ENCODE measurements around the gene SENP3.

The SENP3 gene

GRCh38 chr17:7561589-7562207, at the start of gene SENP3:
Gene SENP3 (plus strand): TSS chr17:7561919. CDS start chr17:7563077, 1,158 bp downstream.
- peak; percentile 99 for DNase-seq (ENCODE audit: low spot score)

GRCh38 chr17:7512105-7512504, 49.6 kb upstream of the SENP3 start:
- DNase-seq (ENCODE audit: low spot score), result no peak

GRCh38 chr17:7512824-7513540, 48.7 kb upstream of the SENP3 start:
- no peak for DNase-seq (ENCODE audit: low spot score)

- no peak for DNase-seq (ENCODE audit: low spot score)
These were observed 47.8 kb upstream of the SENP3 start for GRCh38 chr17:7513850-7514419.

- DNase-seq (ENCODE audit: low spot score), result no peak
These were observed 45.7 kb upstream of the SENP3 start for GRCh38 chr17:7515911-7516610.

- peak; percentile 62 for DNase-seq (ENCODE audit: low spot score)
These were observed 38.7 kb upstream of the SENP3 start for GRCh38 chr17:7523033-7523432.

- no peak for DNase-seq (ENCODE audit: low spot score)
These were observed 32.9 kb upstream of the SENP3 start for GRCh38 chr17:7528842-7529241.

- DNase-seq (ENCODE audit: low spot score), result no peak
These were observed 31.5 kb upstream of the SENP3 start for GRCh38 chr17:7530023-7530900.

GRCh38 chr17:7538050-7538449, 23.7 kb upstream of the SENP3 start:
- no peak for DNase-seq (ENCODE audit: low spot score)

GRCh38 chr17:7538891-7539545, 22.7 kb upstream of the SENP3 start:
- DNase-seq (ENCODE audit: low spot score), result no peak

GRCh38 chr17:7541074-7541621, 20.6 kb upstream of the SENP3 start:
- no peak for DNase-seq (ENCODE audit: low spot score)

- DNase-seq (ENCODE audit: low spot score), result no peak
These were observed 16.8 kb upstream of the SENP3 start for GRCh38 chr17:7544911-7545310.

- peak; percentile 83 for DNase-seq (ENCODE audit: low spot score)
These were observed 12.9 kb upstream of the SENP3 start, which contains the start of gene TNFSF12 for GRCh38 chr17:7548585-7549400. Gene TNFSF12 (plus strand): TSS chr17:7549058. CDS start chr17:7549154, 96 bp downstream.

GRCh38 chr17:7549401-7550055, 12.2 kb upstream of the SENP3 start:
- DNase-seq (ENCODE audit: low spot score), result peak; percentile 45

- no peak for DNase-seq (ENCODE audit: low spot score)
These were observed 11.4 kb upstream of the SENP3 start for GRCh38 chr17:7550344-7550743.

GRCh38 chr17:7551396-7551795, 10.3 kb upstream of the SENP3 start:
- DNase-seq (ENCODE audit: low spot score), result no peak

GRCh38 chr17:7552621-7553051, 9.1 kb upstream of the SENP3 start:
- DNase-seq (ENCODE audit: low spot score), result no peak

- no peak for DNase-seq (ENCODE audit: low spot score)
These were observed 8.4 kb upstream of the SENP3 start for GRCh38 chr17:7553356-7553755.

- DNase-seq (ENCODE audit: low spot score), result peak; percentile 20
These were observed 6.3 kb upstream of the SENP3 start for GRCh38 chr17:7555320-7555948.
